Measurements from ENCODE around the gene OR2T34. TPM values are rescaled to one million over a fixed set of nuclear protein-coding genes. Genes with fewer than 3 reads are reported as not detected.
"Not testable (repeated sequence)": the region's sequence is repeated elsewhere in the genome, so short reads cannot be mapped to it uniquely, and the experiment has no call there.

OR2T34 gene
- total and polyA plus RNA-seq, 4 donors: not detected

- Histone ChIP-seq H3K27ac (ENCODE audit: low read depth, low read length) (no peak overlapping the region), H3K9me3 (ENCODE audit: control insufficient read depth, insufficient read depth, low read length) (no peaks in the 10 kb centered on the region), H3K4me1 (ENCODE audit: control insufficient read depth, insufficient read depth, low read length) (no peaks in the 10 kb centered on the region), H3K36me3 (ENCODE audit: control insufficient read depth, insufficient read depth, low read length) (no peaks in the 10 kb centered on the region), H3K27me3 (ENCODE audit: control insufficient read depth, insufficient read depth, low read length) (no peaks in the 10 kb centered on the region), H3K4me3 (ENCODE audit: low read depth, low read length) (no peak overlapping the region)
- no peak for DNase-seq (ENCODE audit: low read depth in 4 of 6, low spot score in 6 of 6)
- no CpG with 5 or more reads among the region's 2 CpGs for WGBS (ENCODE audit: insufficient coverage)
These were observed 22.1 kb upstream of the OR2T34 start for GRCh38 chr1:248596615-248597014.

- Histone ChIP-seq H3K27ac (ENCODE audit: low read depth, low read length) (no peak overlapping the region), H3K27me3 (ENCODE audit: control insufficient read depth, insufficient read depth, low read length) (no peaks in the 10 kb centered on the region), H3K4me1 (ENCODE audit: control insufficient read depth, insufficient read depth, low read length) (no peaks in the 10 kb centered on the region), H3K4me3 (ENCODE audit: low read depth, low read length) (no peak overlapping the region), H3K36me3 (ENCODE audit: control insufficient read depth, insufficient read depth, low read length) (no peaks in the 10 kb centered on the region), H3K9me3 (ENCODE audit: control insufficient read depth, insufficient read depth, low read length) (no peaks in the 10 kb centered on the region)
- WGBS (ENCODE audit: insufficient coverage): 88% methylated on average over 5 of the region's 5 CpGs
- no peak for DNase-seq (ENCODE audit: low read depth in 4 of 6, low spot score in 6 of 6)
These were observed 18.7 kb upstream of the OR2T34 start for GRCh38 chr1:248593226-248593625.

GRCh38 chr1:248592655-248593054, 18.1 kb upstream of the OR2T34 start:
- WGBS (ENCODE audit: insufficient coverage): no CpG with 5 or more reads among the region's 1 CpG
- H3K9me3 ChIP-seq (ENCODE audit: control insufficient read depth, insufficient read depth, low read length): no peaks in the 10 kb centered on the region
- no peaks in the 10 kb centered on the region for H3K4me1 ChIP-seq (ENCODE audit: control insufficient read depth, insufficient read depth, low read length)
- no peak overlapping the region for H3K4me3 ChIP-seq (ENCODE audit: low read depth, low read length)
- no peaks in the 10 kb centered on the region for H3K27me3 ChIP-seq (ENCODE audit: control insufficient read depth, insufficient read depth, low read length)
- no peaks in the 10 kb centered on the region for H3K36me3 ChIP-seq (ENCODE audit: control insufficient read depth, insufficient read depth, low read length)
- no peak overlapping the region for H3K27ac ChIP-seq (ENCODE audit: low read depth, low read length)
- DNase-seq (ENCODE audit: low read depth in 4 of 6, low spot score in 6 of 6): no peak

GRCh38 chr1:248590055-248590454, 15.5 kb upstream of the OR2T34 start:
- no peak for DNase-seq (ENCODE audit: low read depth in 4 of 6, low spot score in 6 of 6)
- no peaks in the 10 kb centered on the region for H3K4me1 ChIP-seq (ENCODE audit: control insufficient read depth, insufficient read depth, low read length)
- H3K4me3 ChIP-seq (ENCODE audit: low read depth, low read length): no peak overlapping the region
- H3K27ac ChIP-seq (ENCODE audit: low read depth, low read length): no peak overlapping the region
- H3K27me3 ChIP-seq (ENCODE audit: control insufficient read depth, insufficient read depth, low read length): no peaks in the 10 kb centered on the region
- H3K36me3 ChIP-seq (ENCODE audit: control insufficient read depth, insufficient read depth, low read length): no peaks in the 10 kb centered on the region
- 94% methylated on average over 15 of the region's 17 CpGs for WGBS (ENCODE audit: insufficient coverage)
- H3K9me3 ChIP-seq (ENCODE audit: control insufficient read depth, insufficient read depth, low read length): no peaks in the 10 kb centered on the region

GRCh38 chr1:248589334-248589733, 14.8 kb upstream of the OR2T34 start:
- Histone ChIP-seq H3K4me1 (ENCODE audit: control insufficient read depth, insufficient read depth, low read length) (no peaks in the 10 kb centered on the region), H3K9me3 (ENCODE audit: control insufficient read depth, insufficient read depth, low read length) (no peaks in the 10 kb centered on the region), H3K4me3 (ENCODE audit: low read depth, low read length) (no peak overlapping the region), H3K36me3 (ENCODE audit: control insufficient read depth, insufficient read depth, low read length) (no peaks in the 10 kb centered on the region), H3K27ac (ENCODE audit: low read depth, low read length) (no peak overlapping the region), H3K27me3 (ENCODE audit: control insufficient read depth, insufficient read depth, low read length) (no peaks in the 10 kb centered on the region)
- WGBS (ENCODE audit: insufficient coverage): no CpG with 5 or more reads among the region's 3 CpGs
- no peak for DNase-seq (ENCODE audit: low read depth in 4 of 6, low spot score in 6 of 6)

- DNase-seq (ENCODE audit: low read depth in 4 of 6, low spot score in 6 of 6): no peak
- no peak overlapping the region for H3K27ac ChIP-seq (ENCODE audit: low read depth, low read length)
- WGBS (ENCODE audit: insufficient coverage): 100% methylated on average over 1 of the region's 3 CpGs
- no peaks in the 10 kb centered on the region for H3K36me3 ChIP-seq (ENCODE audit: control insufficient read depth, insufficient read depth, low read length)
- no peaks in the 10 kb centered on the region for H3K4me1 ChIP-seq (ENCODE audit: control insufficient read depth, insufficient read depth, low read length)
- no peaks in the 10 kb centered on the region for H3K27me3 ChIP-seq (ENCODE audit: control insufficient read depth, insufficient read depth, low read length)
- no peaks in the 10 kb centered on the region for H3K9me3 ChIP-seq (ENCODE audit: control insufficient read depth, insufficient read depth, low read length)
- no peak overlapping the region for H3K4me3 ChIP-seq (ENCODE audit: low read depth, low read length)
These were observed 10.7 kb upstream of the OR2T34 start for GRCh38 chr1:248585266-248585665.

- Histone ChIP-seq H3K27me3 (ENCODE audit: control insufficient read depth, insufficient read depth, low read length) (no peaks in the 10 kb centered on the region), H3K9me3 (ENCODE audit: control insufficient read depth, insufficient read depth, low read length) (no peaks in the 10 kb centered on the region), H3K36me3 (ENCODE audit: control insufficient read depth, insufficient read depth, low read length) (no peaks in the 10 kb centered on the region), H3K4me1 (ENCODE audit: control insufficient read depth, insufficient read depth, low read length) (no peaks in the 10 kb centered on the region), H3K27ac (ENCODE audit: low read depth, low read length) (no peak overlapping the region), H3K4me3 (ENCODE audit: low read depth, low read length) (no peak overlapping the region)
- DNase-seq (ENCODE audit: low read depth in 4 of 6, low spot score in 6 of 6): no peak
- no CpG with 5 or more reads among the region's 9 CpGs for WGBS (ENCODE audit: insufficient coverage)
These were observed 1.9 kb upstream of the OR2T34 start for GRCh38 chr1:248576260-248576980.

- H3K9me3 ChIP-seq (ENCODE audit: control insufficient read depth, insufficient read depth, low read length); H3K4me1 ChIP-seq (ENCODE audit: control insufficient read depth, insufficient read depth, low read length); DNase-seq (ENCODE audit: low read depth in 4 of 6, low spot score in 6 of 6); H3K4me3 ChIP-seq (ENCODE audit: low read depth, low read length); H3K27ac ChIP-seq (ENCODE audit: low read depth, low read length); H3K36me3 ChIP-seq (ENCODE audit: control insufficient read depth, insufficient read depth, low read length); H3K27me3 ChIP-seq (ENCODE audit: control insufficient read depth, insufficient read depth, low read length): not testable (repeated sequence)
- no CpG with 5 or more reads among the region's 8 CpGs for WGBS (ENCODE audit: insufficient coverage)
These were observed 701 bp downstream of the OR2T34 start for GRCh38 chr1:248573856-248574255.

GRCh38 chr1:248572049-248572448, 2.5 kb downstream of the OR2T34 start:
- DNase-seq (ENCODE audit: low read depth in 4 of 6, low spot score in 6 of 6); H3K4me1 ChIP-seq (ENCODE audit: control insufficient read depth, insufficient read depth, low read length); H3K4me3 ChIP-seq (ENCODE audit: low read depth, low read length); H3K9me3 ChIP-seq (ENCODE audit: control insufficient read depth, insufficient read depth, low read length); H3K27ac ChIP-seq (ENCODE audit: low read depth, low read length); H3K36me3 ChIP-seq (ENCODE audit: control insufficient read depth, insufficient read depth, low read length); H3K27me3 ChIP-seq (ENCODE audit: control insufficient read depth, insufficient read depth, low read length): not testable (repeated sequence)
- WGBS (ENCODE audit: insufficient coverage): no CpG with 5 or more reads among the region's 1 CpG

GRCh38 chr1:248570811-248571210, 3.7 kb downstream of the OR2T34 start:
- not testable (repeated sequence) for H3K4me1 ChIP-seq (ENCODE audit: control insufficient read depth, insufficient read depth, low read length); H3K36me3 ChIP-seq (ENCODE audit: control insufficient read depth, insufficient read depth, low read length); H3K27me3 ChIP-seq (ENCODE audit: control insufficient read depth, insufficient read depth, low read length); H3K9me3 ChIP-seq (ENCODE audit: control insufficient read depth, insufficient read depth, low read length); H3K4me3 ChIP-seq (ENCODE audit: low read depth, low read length); H3K27ac ChIP-seq (ENCODE audit: low read depth, low read length); DNase-seq (ENCODE audit: low read depth in 4 of 6, low spot score in 6 of 6)
- no CpG with 5 or more reads among the region's 3 CpGs for WGBS (ENCODE audit: insufficient coverage)
